OCI-LY1 (cell line): ENCODE data around the gene POU2F1.
"Not testable (repeated sequence)": the region's sequence is repeated elsewhere in the genome, so short reads cannot be mapped to it uniquely, and the experiment has no call there.

Experiments used
- CTCF ChIP-seq: fragments of 200-600 bp; sonication (generic), shearing (Covaris generic); IDR thresholded peaks from 2 replicates; pipeline ENCODE4 v1.5.1; 2017; ENCODE audit warnings: mild to moderate bottlenecking, antibody characterized with exemption, low read length, moderate library complexity, mixed read lengths
- EZH2 ChIP-seq: fragments of 200-600 bp; sonication (generic), shearing (Covaris generic); IDR thresholded peaks from 2 replicates; pipeline ENCODE4 v1.8.0; 2017; ENCODE audit warnings: borderline replicate concordance, mixed run types, mild to moderate bottlenecking, antibody characterized with exemption, low read length, moderate library complexity, mixed read lengths

- TF ChIP-seq CTCF, EZH2: not testable (repeated sequence)
Measured at GRCh38 chr1:167319206-167319605, 98.5 kb downstream of the POU2F1 start.
